ENCODE data around the gene MGAT5B. TPM values are rescaled to one million over a fixed set of nuclear protein-coding genes. Genes with fewer than 3 reads are reported as not detected.

Gene MGAT5B
- 1 to 10 TPM; 1.8 to 2.4 TPM for total RNA-seq
- under 1 TPM in 1 of 2 donors, not detected in 1; 0.25 TPM for polyA plus RNA-seq

GRCh38 chr17:76868176-76868668 lies at the start of gene MGAT5B:
Gene MGAT5B (plus strand): TSS chr17:76868404. CDS start chr17:76869030, 626 bp downstream.
- Histone ChIP-seq H3K27ac (ENCODE audit: low read depth, low read length) (no peak within 1 kb of the TSS), H3K27me3 (ENCODE audit: insufficient read depth, low read length) (peaks cover 5% of the 10 kb centered on the region), H3K4me1 (ENCODE audit: insufficient read depth, low read length) (peaks cover 11% of the 10 kb centered on the region), H3K4me3 (ENCODE audit: low read length in 2 of 2) (peak within 1 kb of the TSS in 1 of 2 donors; percentile 1), H3K9me3 (ENCODE audit: control insufficient read depth in 1 of 2, low read length in 2 of 2) (no peaks in the 10 kb centered on the region), H3K36me3 (ENCODE audit: insufficient read depth, low read length) (no peaks in the 10 kb centered on the region)
- ChIA-PET CTCF (ENCODE audit: partially characterized antibody) (interaction anchor here (1.0 to 3.5 kb wide), 16 partner anchors 10 to 217 kb away, joined by 3 to 98 read pairs (median 4); no protein-coding TSS in a partner anchor), POLR2A (ENCODE audit: partially characterized antibody) (interaction anchor here (1.1 to 1.6 kb wide), 2 partner anchors 188 to 198 kb away, joined by 4 to 17 read pairs; no protein-coding TSS in a partner anchor)
- Mint-ChIP-seq H3K36me3 (no peaks in the 10 kb centered on the region), H3K27ac (peak within 1 kb of the TSS in 2 of 7 donors; percentile 13 to 87), H3K9me3 (no peaks in the 10 kb centered on the region), H3K27me3 (peaks cover 6 to 23% of the 10 kb centered on the region in 2 donors), H3K4me1 (peaks cover 0 to 12% (median 6%) of the 10 kb centered on the region in 4 donors), H3K4me3 (peak within 1 kb of the TSS; percentile 53 to 85 (median 74))
- intact Hi-C loops (cut with micrococcal nuclease): loop anchor here (1.0 to 5.0 kb wide), 4 partner anchors 130 to 379 kb away; no protein-coding TSS in a partner anchor
- DNase-seq: peak; percentile 52 to 83 (median 74)

DNA sequence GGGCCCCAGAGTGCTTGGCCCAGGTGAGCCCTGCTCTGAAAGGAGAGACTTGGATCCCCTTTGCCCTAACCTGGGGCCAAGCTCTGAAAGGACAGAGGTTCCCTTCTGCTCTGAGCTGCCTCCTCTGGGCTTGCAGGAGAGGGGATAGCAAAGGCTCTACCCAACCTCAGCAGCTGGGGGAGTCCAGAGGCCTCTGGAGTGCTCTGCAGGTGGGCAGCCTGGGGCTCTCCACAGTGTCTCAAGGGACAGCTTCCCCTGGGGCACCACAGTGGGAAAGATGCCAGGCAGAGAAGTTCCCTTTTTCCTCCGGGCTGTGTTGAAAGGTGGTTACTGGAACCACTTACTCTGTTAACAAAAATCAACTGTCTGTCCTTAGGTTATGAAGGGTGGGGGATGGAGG lies 48.2 kb upstream of the MGAT5B start:
- H3K4me1 ChIP-seq (ENCODE audit: insufficient read depth, low read length): peaks cover 7% of the 10 kb centered on the region
- peaks cover 7 to 9% (median 7%) of the 10 kb centered on the region in 4 donors for H3K4me1 Mint-ChIP-seq
- no peak overlapping the region for H3K4me3 Mint-ChIP-seq
- DNase-seq: no peak
- no peaks in the 10 kb centered on the region for H3K36me3 Mint-ChIP-seq
- peaks cover 0 to 2% of the 10 kb centered on the region in 2 donors for H3K27me3 Mint-ChIP-seq
- ChIA-PET CTCF (ENCODE audit: partially characterized antibody) (interaction anchor here (0.6 to 1.5 kb wide), 2 partner anchors 19 to 520 kb away, joined by 3 read pairs; no protein-coding TSS in a partner anchor), POLR2A (ENCODE audit: partially characterized antibody) (no interaction called here)
- H3K27ac Mint-ChIP-seq: no peak overlapping the region
- H3K27ac ChIP-seq (ENCODE audit: low read depth, low read length): no peak overlapping the region
- no peaks in the 10 kb centered on the region for H3K27me3 ChIP-seq (ENCODE audit: insufficient read depth, low read length)
- H3K9me3 ChIP-seq (ENCODE audit: control insufficient read depth in 1 of 2, low read length in 2 of 2): no peaks in the 10 kb centered on the region
- H3K36me3 ChIP-seq (ENCODE audit: insufficient read depth, low read length): no peaks in the 10 kb centered on the region
- intact Hi-C loops (cut with micrococcal nuclease): no loop called here
- no peak overlapping the region for H3K4me3 ChIP-seq (ENCODE audit: low read length in 2 of 2)
- peaks cover 0 to 1% (median 0%) of the 10 kb centered on the region in 8 donors for H3K9me3 Mint-ChIP-seq

- Histone ChIP-seq H3K27ac (ENCODE audit: low read depth, low read length) (no peak overlapping the region), H3K9me3 (ENCODE audit: control insufficient read depth in 1 of 2, low read length in 2 of 2) (no peaks in the 10 kb centered on the region), H3K4me1 (ENCODE audit: insufficient read depth, low read length) (peaks cover 7% of the 10 kb centered on the region), H3K4me3 (ENCODE audit: low read length in 2 of 2) (no peak overlapping the region), H3K27me3 (ENCODE audit: insufficient read depth, low read length) (no peaks in the 10 kb centered on the region), H3K36me3 (ENCODE audit: insufficient read depth, low read length) (no peaks in the 10 kb centered on the region)
- ChIA-PET CTCF (ENCODE audit: partially characterized antibody) (no interaction called here), POLR2A (ENCODE audit: partially characterized antibody) (no interaction called here)
- no peak for DNase-seq
- no peaks in the 10 kb centered on the region for H3K36me3 Mint-ChIP-seq
- peaks cover 0 to 2% of the 10 kb centered on the region in 2 donors for H3K27me3 Mint-ChIP-seq
- H3K9me3 Mint-ChIP-seq: peaks cover 0 to 1% (median 0%) of the 10 kb centered on the region in 8 donors
- H3K4me1 Mint-ChIP-seq: peaks cover 7 to 9% (median 7%) of the 10 kb centered on the region in 4 donors
- no peak overlapping the region for H3K4me3 Mint-ChIP-seq
- intact Hi-C loops (cut with micrococcal nuclease): no loop called here
- H3K27ac Mint-ChIP-seq: no peak overlapping the region
Observed at GRCh38 chr17:76820561-76820960, 47.6 kb upstream of the MGAT5B start.

DNA sequence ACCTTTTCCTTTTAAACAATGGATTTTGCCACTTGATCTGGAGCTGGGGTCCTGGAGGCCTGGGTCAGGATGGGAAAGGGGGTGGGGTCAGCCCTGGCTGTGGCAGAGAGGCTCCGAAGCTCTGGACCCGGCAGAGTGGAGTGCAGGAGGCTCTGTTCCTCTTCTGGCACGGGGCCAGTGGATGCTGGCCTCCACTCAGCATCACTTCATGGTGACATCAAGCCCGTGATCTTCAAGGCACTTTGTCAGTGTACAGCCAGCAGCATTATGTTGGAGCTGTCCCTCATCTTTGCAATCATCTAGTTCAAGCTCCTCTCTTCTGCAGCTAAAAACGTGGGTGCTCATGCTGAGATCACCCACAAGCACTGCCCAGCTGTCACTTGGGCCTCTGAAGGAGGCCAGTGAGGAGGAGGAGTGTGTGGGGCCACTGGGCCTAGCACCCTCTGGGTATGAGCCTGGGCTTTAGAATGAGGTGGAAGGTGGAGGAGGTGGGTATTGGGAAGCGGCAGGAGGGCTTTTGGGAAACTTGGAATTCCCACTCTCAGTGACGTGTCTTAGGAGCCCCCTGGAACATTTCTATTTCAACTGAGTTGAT lies 45.9 kb upstream of the MGAT5B start:
- peaks cover 0 to 2% of the 10 kb centered on the region in 2 donors for H3K27me3 Mint-ChIP-seq
- intact Hi-C loops (cut with micrococcal nuclease): no loop called here
- H3K9me3 Mint-ChIP-seq: peaks cover 0 to 1% (median 0%) of the 10 kb centered on the region in 8 donors
- no peaks in the 10 kb centered on the region for H3K9me3 ChIP-seq (ENCODE audit: control insufficient read depth in 1 of 2, low read length in 2 of 2)
- no peaks in the 10 kb centered on the region for H3K36me3 ChIP-seq (ENCODE audit: insufficient read depth, low read length)
- H3K4me1 ChIP-seq (ENCODE audit: insufficient read depth, low read length): peaks cover 4% of the 10 kb centered on the region
- no peak overlapping the region for H3K4me3 ChIP-seq (ENCODE audit: low read length in 2 of 2)
- DNase-seq: no peak
- H3K4me1 Mint-ChIP-seq: peaks cover 0 to 3% (median 1%) of the 10 kb centered on the region in 4 donors
- H3K36me3 Mint-ChIP-seq: no peaks in the 10 kb centered on the region
- POLR2A ChIA-PET (ENCODE audit: partially characterized antibody): no interaction called here
- H3K27ac Mint-ChIP-seq: no peak overlapping the region
- no peaks in the 10 kb centered on the region for H3K27me3 ChIP-seq (ENCODE audit: insufficient read depth, low read length)
- H3K27ac ChIP-seq (ENCODE audit: low read depth, low read length): no peak overlapping the region
- CTCF ChIA-PET (ENCODE audit: partially characterized antibody): interaction anchor here (0.6 to 0.8 kb wide), 2 partner anchors 15 to 53 kb away, joined by 3 read pairs; no protein-coding TSS in a partner anchor
- H3K4me3 Mint-ChIP-seq: no peak overlapping the region

DNA sequence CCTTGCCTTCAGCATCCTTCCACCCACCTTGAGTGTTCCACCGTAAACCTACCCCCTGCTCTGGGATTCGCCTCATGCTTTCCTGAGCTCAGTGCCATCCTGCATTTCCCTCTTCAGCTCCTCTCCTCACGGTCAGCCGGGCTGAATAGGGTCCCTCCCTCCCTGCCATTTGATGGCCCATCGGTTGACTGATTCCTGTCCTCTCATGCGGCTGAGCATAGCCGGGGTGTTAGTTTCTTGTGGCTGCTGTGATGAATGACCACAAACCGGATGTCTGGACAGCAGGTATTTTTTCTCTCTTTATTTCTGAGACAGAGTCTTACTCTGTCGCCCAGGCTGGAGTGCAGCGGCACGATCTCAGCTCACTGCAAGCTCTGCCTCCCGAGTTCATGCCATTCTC lies 44.1 kb upstream of the MGAT5B start:
- no peaks in the 10 kb centered on the region for H3K27me3 ChIP-seq (ENCODE audit: insufficient read depth, low read length)
- intact Hi-C loops (cut with micrococcal nuclease): no loop called here
- no peaks in the 10 kb centered on the region for H3K36me3 ChIP-seq (ENCODE audit: insufficient read depth, low read length)
- CTCF ChIA-PET (ENCODE audit: partially characterized antibody): no interaction called here
- Mint-ChIP-seq H3K4me3 (no peak overlapping the region), H3K9me3 (peaks cover 0 to 1% (median 0%) of the 10 kb centered on the region in 8 donors), H3K27me3 (peaks cover 1 to 4% of the 10 kb centered on the region in 2 donors), H3K36me3 (no peaks in the 10 kb centered on the region), H3K27ac (peak overlapping the region in 1 of 7 donors; percentile 79), H3K4me1 (peaks cover 0 to 6% (median 3%) of the 10 kb centered on the region in 4 donors)
- peaks cover 4% of the 10 kb centered on the region for H3K4me1 ChIP-seq (ENCODE audit: insufficient read depth, low read length)
- H3K4me3 ChIP-seq (ENCODE audit: low read length in 2 of 2): no peak overlapping the region
- H3K27ac ChIP-seq (ENCODE audit: low read depth, low read length): no peak overlapping the region
- POLR2A ChIA-PET (ENCODE audit: partially characterized antibody): interaction anchor here (0.5 kb wide), 1 partner anchor 72 kb away, joined by 3 read pairs; no protein-coding TSS in a partner anchor
- DNase-seq: no peak
- no peaks in the 10 kb centered on the region for H3K9me3 ChIP-seq (ENCODE audit: control insufficient read depth in 1 of 2, low read length in 2 of 2)

GRCh38 chr17:76826330-76827068 lies 41.7 kb upstream of the MGAT5B start:
- Mint-ChIP-seq H3K27me3 (peaks cover 1 to 4% of the 10 kb centered on the region in 2 donors), H3K4me3 (peak overlapping the region in 1 of 8 donors; percentile 13), H3K27ac (peak overlapping the region in 1 of 7 donors; percentile 57)

GRCh38 chr17:76827736-76828135 lies 40.5 kb upstream of the MGAT5B start:
- Mint-ChIP-seq H3K27ac (no peak overlapping the region), H3K27me3 (peaks cover 1 to 4% of the 10 kb centered on the region in 2 donors), H3K9me3 (no peaks in the 10 kb centered on the region), H3K4me3 (peak overlapping the region in 1 of 8 donors; percentile 17), H3K36me3 (no peaks in the 10 kb centered on the region), H3K4me1 (peaks cover 0 to 6% (median 3%) of the 10 kb centered on the region in 4 donors)
- ChIA-PET POLR2A (ENCODE audit: partially characterized antibody) (no interaction called here), CTCF (ENCODE audit: partially characterized antibody) (no interaction called here)
- intact Hi-C loops (cut with micrococcal nuclease): no loop called here
- Histone ChIP-seq H3K36me3 (ENCODE audit: insufficient read depth, low read length) (no peaks in the 10 kb centered on the region), H3K27ac (ENCODE audit: low read depth, low read length) (no peak overlapping the region), H3K9me3 (ENCODE audit: control insufficient read depth in 1 of 2, low read length in 2 of 2) (no peaks in the 10 kb centered on the region), H3K27me3 (ENCODE audit: insufficient read depth, low read length) (no peaks in the 10 kb centered on the region), H3K4me3 (ENCODE audit: low read length in 2 of 2) (no peak overlapping the region), H3K4me1 (ENCODE audit: insufficient read depth, low read length) (peaks cover 4% of the 10 kb centered on the region)
- no peak for DNase-seq

More at GRCh38 chr17:76826330-76827068, 41.7 kb upstream of the MGAT5B start:
- no peaks in the 10 kb centered on the region for H3K27me3 ChIP-seq (ENCODE audit: insufficient read depth, low read length)
- CTCF ChIA-PET (ENCODE audit: partially characterized antibody): no interaction called here
- Mint-ChIP-seq H3K9me3 (no peaks in the 10 kb centered on the region), H3K36me3 (no peaks in the 10 kb centered on the region), H3K4me1 (peaks cover 0 to 6% (median 3%) of the 10 kb centered on the region in 4 donors)
- DNase-seq: no peak
- no peaks in the 10 kb centered on the region for H3K9me3 ChIP-seq (ENCODE audit: control insufficient read depth in 1 of 2, low read length in 2 of 2)
- intact Hi-C loops (cut with micrococcal nuclease): no loop called here
- POLR2A ChIA-PET (ENCODE audit: partially characterized antibody): no interaction called here
- no peaks in the 10 kb centered on the region for H3K36me3 ChIP-seq (ENCODE audit: insufficient read depth, low read length)
- peaks cover 4% of the 10 kb centered on the region for H3K4me1 ChIP-seq (ENCODE audit: insufficient read depth, low read length)
- no peak overlapping the region for H3K27ac ChIP-seq (ENCODE audit: low read depth, low read length)
- no peak overlapping the region for H3K4me3 ChIP-seq (ENCODE audit: low read length in 2 of 2)

Data from CD4-positive, alpha-beta memory T cell (primary cell).